Panc1 (cell line): ENCODE results near the gene DVL1.

Experiments
- POLR2AphosphoS5 ChIP-seq: IDR thresholded peaks from 2 replicates; pipeline ENCODE4 v1.6.1; 2012; ENCODE audit warnings: mild to moderate bottlenecking, low read depth, low read length, moderate library complexity
- SIN3A ChIP-seq: IDR thresholded peaks from 2 replicates; pipeline ENCODE4 v1.6.1; 2012; ENCODE audit warnings: low read depth, mild to moderate bottlenecking, low read length, moderate library complexity, borderline replicate concordance; ENCODE audit not compliant: insufficient read depth
- TCF7L2 ChIP-seq: IDR thresholded peaks from 2 replicates; pipeline ENCODE4 v1.6.1; 2011; ENCODE audit warnings: mild to moderate bottlenecking, low read depth, low read length, inconsistent platforms
- TF ChIP-seq, protein P1 (sequence below): fragments of 450-650 bp; IDR thresholded peaks from 2 replicates; pipeline ENCODE4 v1.5.1; 2017; ENCODE audit warnings: mild to moderate bottlenecking
- TF ChIP-seq, protein P2 (sequence below), 2 experiments: IDR thresholded peaks; 2 replicates each; pipeline ENCODE4 v1.6.1; 2011 to 2012; ENCODE audit warnings: low read depth in 2 of 2, control low read depth in 1 of 2, low read length in 1 of 2, mild to moderate bottlenecking in 1 of 2, moderate library complexity in 1 of 2; ENCODE audit not compliant: insufficient read depth in 1 of 2

DNA sequence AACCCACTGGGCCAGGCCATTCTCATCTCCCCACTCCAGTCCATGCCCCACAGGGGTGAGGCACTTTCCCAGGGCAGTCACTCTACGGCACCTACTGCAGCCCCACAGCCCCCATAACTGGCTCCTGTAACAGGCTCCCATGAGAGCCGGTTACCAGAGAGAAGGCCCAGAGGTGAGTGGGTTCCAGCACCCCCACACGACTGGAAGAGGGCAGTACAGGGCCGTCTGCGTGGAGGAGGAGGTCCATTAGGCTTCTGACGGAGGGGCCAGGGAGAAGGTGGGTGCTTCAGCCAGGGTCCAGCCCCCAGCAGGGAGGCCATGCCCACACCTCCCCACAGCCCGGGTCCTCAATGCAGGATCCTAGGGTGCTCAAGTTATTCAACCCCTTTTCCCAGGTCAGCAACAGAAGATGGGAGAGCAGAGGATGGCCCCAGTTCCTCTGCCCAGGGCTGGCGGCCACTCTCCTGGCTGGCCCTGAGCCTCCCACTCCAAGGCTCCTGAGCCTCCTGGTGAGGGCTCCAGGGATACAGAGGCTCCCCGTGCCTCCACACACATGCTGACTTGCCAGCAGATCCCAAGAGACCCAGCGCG is 43.1 kb downstream of the DVL1 start:
- TF ChIP-seq, protein P1, sequence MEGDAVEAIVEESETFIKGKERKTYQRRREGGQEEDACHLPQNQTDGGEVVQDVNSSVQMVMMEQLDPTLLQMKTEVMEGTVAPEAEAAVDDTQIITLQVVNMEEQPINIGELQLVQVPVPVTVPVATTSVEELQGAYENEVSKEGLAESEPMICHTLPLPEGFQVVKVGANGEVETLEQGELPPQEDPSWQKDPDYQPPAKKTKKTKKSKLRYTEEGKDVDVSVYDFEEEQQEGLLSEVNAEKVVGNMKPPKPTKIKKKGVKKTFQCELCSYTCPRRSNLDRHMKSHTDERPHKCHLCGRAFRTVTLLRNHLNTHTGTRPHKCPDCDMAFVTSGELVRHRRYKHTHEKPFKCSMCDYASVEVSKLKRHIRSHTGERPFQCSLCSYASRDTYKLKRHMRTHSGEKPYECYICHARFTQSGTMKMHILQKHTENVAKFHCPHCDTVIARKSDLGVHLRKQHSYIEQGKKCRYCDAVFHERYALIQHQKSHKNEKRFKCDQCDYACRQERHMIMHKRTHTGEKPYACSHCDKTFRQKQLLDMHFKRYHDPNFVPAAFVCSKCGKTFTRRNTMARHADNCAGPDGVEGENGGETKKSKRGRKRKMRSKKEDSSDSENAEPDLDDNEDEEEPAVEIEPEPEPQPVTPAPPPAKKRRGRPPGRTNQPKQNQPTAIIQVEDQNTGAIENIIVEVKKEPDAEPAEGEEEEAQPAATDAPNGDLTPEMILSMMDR: peak; percentile 31; the same call in 1 of the 2 replicates
- TF ChIP-seq POLR2AphosphoS5 (no peak), SIN3A (no peak), TCF7L2 (no peak)
- TF ChIP-seq, protein P2, sequence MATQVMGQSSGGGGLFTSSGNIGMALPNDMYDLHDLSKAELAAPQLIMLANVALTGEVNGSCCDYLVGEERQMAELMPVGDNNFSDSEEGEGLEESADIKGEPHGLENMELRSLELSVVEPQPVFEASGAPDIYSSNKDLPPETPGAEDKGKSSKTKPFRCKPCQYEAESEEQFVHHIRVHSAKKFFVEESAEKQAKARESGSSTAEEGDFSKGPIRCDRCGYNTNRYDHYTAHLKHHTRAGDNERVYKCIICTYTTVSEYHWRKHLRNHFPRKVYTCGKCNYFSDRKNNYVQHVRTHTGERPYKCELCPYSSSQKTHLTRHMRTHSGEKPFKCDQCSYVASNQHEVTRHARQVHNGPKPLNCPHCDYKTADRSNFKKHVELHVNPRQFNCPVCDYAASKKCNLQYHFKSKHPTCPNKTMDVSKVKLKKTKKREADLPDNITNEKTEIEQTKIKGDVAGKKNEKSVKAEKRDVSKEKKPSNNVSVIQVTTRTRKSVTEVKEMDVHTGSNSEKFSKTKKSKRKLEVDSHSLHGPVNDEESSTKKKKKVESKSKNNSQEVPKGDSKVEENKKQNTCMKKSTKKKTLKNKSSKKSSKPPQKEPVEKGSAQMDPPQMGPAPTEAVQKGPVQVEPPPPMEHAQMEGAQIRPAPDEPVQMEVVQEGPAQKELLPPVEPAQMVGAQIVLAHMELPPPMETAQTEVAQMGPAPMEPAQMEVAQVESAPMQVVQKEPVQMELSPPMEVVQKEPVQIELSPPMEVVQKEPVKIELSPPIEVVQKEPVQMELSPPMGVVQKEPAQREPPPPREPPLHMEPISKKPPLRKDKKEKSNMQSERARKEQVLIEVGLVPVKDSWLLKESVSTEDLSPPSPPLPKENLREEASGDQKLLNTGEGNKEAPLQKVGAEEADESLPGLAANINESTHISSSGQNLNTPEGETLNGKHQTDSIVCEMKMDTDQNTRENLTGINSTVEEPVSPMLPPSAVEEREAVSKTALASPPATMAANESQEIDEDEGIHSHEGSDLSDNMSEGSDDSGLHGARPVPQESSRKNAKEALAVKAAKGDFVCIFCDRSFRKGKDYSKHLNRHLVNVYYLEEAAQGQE (IDR thresholded peaks at IDR 0.05; ENCODE audit: insufficient read depth in 1 of 2, low read depth in 2 of 2, low read length in 1 of 2): no peak
